CD8-positive, alpha-beta memory T cell (primary cell): ENCODE data around the gene LYRM7. TPM values are rescaled to one million over a fixed set of nuclear protein-coding genes. Genes with fewer than 3 reads are reported as not detected.
A peak's percentile ranks its signal among the peaks of the same experiment; 100 is the strongest.

Experiments
- CTCF ChIA-PET: fragments of 350-600 bp; sonication (Branson Sonifier 250); formaldehyde crosslinking; loops from one replicate; lab custom pipeline; 2021; ENCODE audit warnings: antibody characterized with exemption; lab: Charles Lee
- POLR2A ChIA-PET: fragments of 350-600 bp; sonication (Branson Sonifier 250); formaldehyde crosslinking; loops from one replicate; lab custom pipeline; 2021; ENCODE audit warnings: antibody characterized with exemption; lab: Charles Lee
- DNase-seq, 5 donors: peaks; one replicate each; pipeline versions ENCODE4 v3.0.0 to v3.0.0-alpha.2; 2020 to 2022; ENCODE audit warnings: mixed read lengths in 1 of 5
- H3K27ac ChIP-seq: one replicate; pipeline ENCODE4 v1.7.0; 2013; ENCODE audit warnings: low read depth, mild to moderate bottlenecking, low read length, moderate library complexity
- H3K27me3 ChIP-seq: 2 replicates; pipeline ENCODE4 v1.7.0; 2013; ENCODE audit warnings: low read length, mild to moderate bottlenecking; ENCODE audit not compliant: insufficient read depth, poor library complexity, severe bottlenecking
- H3K36me3 ChIP-seq: 2 replicates; pipeline ENCODE4 v1.7.0; 2013; ENCODE audit warnings: mild to moderate bottlenecking, low read length, moderate library complexity; ENCODE audit not compliant: insufficient read depth
- H3K4me1 ChIP-seq: 2 replicates; pipeline ENCODE4 v1.7.0; 2013; ENCODE audit warnings: mild to moderate bottlenecking, low read length, moderate library complexity; ENCODE audit not compliant: insufficient read depth
- H3K4me3 ChIP-seq: 2 replicates; pipeline ENCODE4 v1.7.0; 2013; ENCODE audit warnings: mild to moderate bottlenecking, low read length
- H3K9me3 ChIP-seq: 2 replicates; pipeline ENCODE4 v1.7.0; 2013; ENCODE audit warnings: mild to moderate bottlenecking, low read length
- H3K27ac Mint-ChIP-seq, 8 donors: one replicate each; pipeline ENCODE4 v1.8.0; 2020 to 2021; ENCODE audit warnings: mixed read lengths in 8 of 8, mild to moderate bottlenecking in 6 of 8, inconsistent platforms in 3 of 8, moderate library complexity in 3 of 8
- H3K27me3 Mint-ChIP-seq, 2 donors: one replicate each; pipeline ENCODE4 v1.8.0; 2020 to 2021; ENCODE audit warnings: mixed read lengths in 2 of 2, mild to moderate bottlenecking in 1 of 2, moderate library complexity in 1 of 2
- H3K36me3 Mint-ChIP-seq, 3 donors: one replicate each; pipeline ENCODE4 v1.8.0; 2020 to 2021; ENCODE audit warnings: mixed read lengths in 3 of 3, inconsistent platforms in 1 of 3, mild to moderate bottlenecking in 1 of 3
- H3K4me1 Mint-ChIP-seq, 3 donors: one replicate each; pipeline ENCODE4 v1.8.0; 2020 to 2021; ENCODE audit warnings: mixed read lengths in 3 of 3, inconsistent platforms in 1 of 3, mild to moderate bottlenecking in 1 of 3
- H3K4me3 Mint-ChIP-seq, 7 donors: one replicate each; pipeline ENCODE4 v1.8.0; 2020 to 2021; ENCODE audit warnings: mixed read lengths in 7 of 7, mild to moderate bottlenecking in 6 of 7, moderate library complexity in 4 of 7, inconsistent platforms in 2 of 7
- H3K9me3 Mint-ChIP-seq, 5 donors: one replicate each; pipeline ENCODE4 v1.8.0; 2020 to 2022; ENCODE audit warnings: mixed read lengths in 5 of 5, mild to moderate bottlenecking in 3 of 5, moderate library complexity in 2 of 5, inconsistent platforms in 1 of 5
- polyA plus RNA-seq: library from polyadenylated mRNA; unstranded; fragments of 300-500 nt; fragmentation: Illumina TruSeq; gene quantifications from one replicate; pipeline ENCODE4 v1.2.3, GENCODE V29; 2021
- total RNA-seq, 2 experiments: library from RNA; stranded (reverse); gene quantifications; one replicate each; pipeline ENCODE4 v1.2.3, GENCODE V29; 2021

Gene LYRM7
- total and polyA plus RNA-seq, 3 experiments from 2014 or later: 9.0 to 24.1 (median 22.7) TPM

DNA sequence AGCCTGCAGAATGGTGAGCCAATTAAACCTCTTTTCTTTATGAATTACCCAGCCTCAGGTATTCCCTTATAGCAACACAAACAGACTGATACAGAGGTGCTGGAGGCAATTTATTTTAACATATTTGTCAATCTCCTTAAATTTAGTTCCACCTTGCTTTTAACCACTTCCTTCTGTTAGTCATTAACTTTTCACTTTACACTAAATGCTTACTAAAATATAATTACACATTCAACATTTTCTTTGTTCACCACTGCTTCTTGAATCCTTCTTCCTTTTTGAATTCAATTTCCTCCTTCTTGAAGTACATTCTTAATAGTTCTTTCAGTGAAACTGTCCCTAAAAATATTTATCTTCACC, 39.4 kb downstream of the LYRM7 start:
- H3K9me3 ChIP-seq: no peaks in the 10 kb centered on the region
- Mint-ChIP-seq H3K4me3 (peak overlapping the region; percentile 41 to 85 (median 80)), H3K27me3 (peaks cover 0 to 1% of the 10 kb centered on the region in 2 donors), H3K4me1 (peaks cover 52 to 74% (median 66%) of the 10 kb centered on the region in 3 donors), H3K27ac (peak overlapping the region; percentile 82 to 99 (median 96)), H3K36me3 (peaks cover 0 to 4% (median 2%) of the 10 kb centered on the region in 3 donors), H3K9me3 (peaks cover 0 to 3% (median 0%) of the 10 kb centered on the region in 5 donors)
- POLR2A ChIA-PET: interaction anchor here (0.5 to 1.7 kb wide), 5 partner anchors 43 to 54 kb away, joined by 3 to 12 read pairs (median 3); partner anchors contain the start of genes CDC42SE2 and HINT1
- H3K4me3 ChIP-seq: peak overlapping the region; percentile 33
- H3K27ac ChIP-seq: peak overlapping the region; percentile 52
- CTCF ChIA-PET: interaction anchor here (1.4 to 1.7 kb wide), 2 partner anchors 9 to 43 kb away, joined by 3 to 14 read pairs; no protein-coding TSS in a partner anchor
- H3K4me1 ChIP-seq: peaks cover 55% of the 10 kb centered on the region
- no peak for DNase-seq
- no peaks in the 10 kb centered on the region for H3K27me3 ChIP-seq
- H3K36me3 ChIP-seq: no peaks in the 10 kb centered on the region

- Histone ChIP-seq H3K27me3 (no peaks in the 10 kb centered on the region), H3K9me3 (no peaks in the 10 kb centered on the region), H3K27ac (no peak overlapping the region), H3K4me3 (no peak overlapping the region), H3K4me1 (peaks cover 53% of the 10 kb centered on the region), H3K36me3 (no peaks in the 10 kb centered on the region)
- CTCF ChIA-PET: interaction anchor here (0.9 to 3.1 kb wide), 2 partner anchors 40 to 171 kb away, joined by 3 to 9 read pairs; no protein-coding TSS in a partner anchor
- no peak for DNase-seq
- Mint-ChIP-seq H3K9me3 (no peaks in the 10 kb centered on the region), H3K27me3 (peaks cover 0 to 2% of the 10 kb centered on the region in 2 donors), H3K36me3 (peaks cover 0 to 4% (median 2%) of the 10 kb centered on the region in 3 donors), H3K4me3 (no peak overlapping the region), H3K4me1 (peaks cover 46 to 84% (median 64%) of the 10 kb centered on the region in 3 donors), H3K27ac (peak overlapping the region in 6 of 8 donors; percentile 23 to 99 (median 28))
- POLR2A ChIA-PET: interaction anchor here (1.1 kb wide), 1 partner anchor 10 kb away, joined by 3 read pairs; no protein-coding TSS in a partner anchor
Measured at GRCh38 chr5:131211669-131212068, 40.9 kb downstream of the LYRM7 start.

- peaks cover 49% of the 10 kb centered on the region for H3K4me1 ChIP-seq
- peak overlapping the region in 3 of 7 donors; percentile 8 to 43 (median 33) for H3K4me3 Mint-ChIP-seq
- H3K9me3 Mint-ChIP-seq: no peaks in the 10 kb centered on the region
- CTCF ChIA-PET: interaction anchor here (0.9 to 3.1 kb wide), 3 partner anchors 9 to 170 kb away, joined by 3 to 9 read pairs (median 3); no protein-coding TSS in a partner anchor
- H3K36me3 ChIP-seq: no peaks in the 10 kb centered on the region
- H3K36me3 Mint-ChIP-seq: peaks cover 0 to 4% (median 2%) of the 10 kb centered on the region in 3 donors
- POLR2A ChIA-PET: interaction anchor here (1.1 kb wide), 1 partner anchor 9 kb away, joined by 3 read pairs; no protein-coding TSS in a partner anchor
- H3K27me3 ChIP-seq: no peaks in the 10 kb centered on the region
- no peak overlapping the region for H3K4me3 ChIP-seq
- H3K27ac ChIP-seq: no peak overlapping the region
- peak overlapping the region; percentile 4 to 90 (median 57) for H3K27ac Mint-ChIP-seq
- no peaks in the 10 kb centered on the region for H3K9me3 ChIP-seq
- peaks cover 0 to 2% of the 10 kb centered on the region in 2 donors for H3K27me3 Mint-ChIP-seq
- peaks cover 43 to 83% (median 55%) of the 10 kb centered on the region in 3 donors for H3K4me1 Mint-ChIP-seq
- DNase-seq: no peak
Measured at GRCh38 chr5:131212471-131213021, 41.8 kb downstream of the LYRM7 start.

GRCh38 chr5:131214609-131215227, 44.0 kb downstream of the LYRM7 start:
- CTCF ChIA-PET: interaction anchor here (0.7 to 3.1 kb wide), 6 partner anchors 9 to 222 kb away, joined by 3 to 9 read pairs (median 4); partner anchors contain the start of gene CDC42SE2
- DNase-seq: no peak
- POLR2A ChIA-PET: interaction anchor here (0.9 kb wide), 1 partner anchor 38 kb away, joined by 3 read pairs; no protein-coding TSS in a partner anchor
- H3K27me3 Mint-ChIP-seq: peaks cover 0 to 1% of the 10 kb centered on the region in 2 donors
- no peak overlapping the region for H3K4me3 Mint-ChIP-seq
- no peak overlapping the region for H3K27ac ChIP-seq
- H3K36me3 ChIP-seq: no peaks in the 10 kb centered on the region
- no peaks in the 10 kb centered on the region for H3K9me3 Mint-ChIP-seq
- peaks cover 0 to 8% (median 2%) of the 10 kb centered on the region in 3 donors for H3K36me3 Mint-ChIP-seq
- H3K27me3 ChIP-seq: no peaks in the 10 kb centered on the region
- peaks cover 33% of the 10 kb centered on the region for H3K4me1 ChIP-seq
- no peak overlapping the region for H3K27ac Mint-ChIP-seq
- peaks cover 35 to 79% (median 55%) of the 10 kb centered on the region in 3 donors for H3K4me1 Mint-ChIP-seq
- H3K4me3 ChIP-seq: no peak overlapping the region
- H3K9me3 ChIP-seq: no peaks in the 10 kb centered on the region

- H3K4me1 ChIP-seq: peaks cover 10% of the 10 kb centered on the region
- Mint-ChIP-seq H3K4me3 (no peak overlapping the region), H3K9me3 (no peaks in the 10 kb centered on the region), H3K4me1 (peaks cover 15 to 52% (median 29%) of the 10 kb centered on the region in 3 donors), H3K27me3 (peaks cover 0 to 1% of the 10 kb centered on the region in 2 donors), H3K36me3 (peaks cover 0 to 8% (median 1%) of the 10 kb centered on the region in 3 donors), H3K27ac (no peak overlapping the region)
- no peak for DNase-seq
- H3K4me3 ChIP-seq: no peak overlapping the region
- no peaks in the 10 kb centered on the region for H3K27me3 ChIP-seq
- H3K36me3 ChIP-seq: no peaks in the 10 kb centered on the region
- CTCF ChIA-PET: no interaction called here
- POLR2A ChIA-PET: interaction anchor here (0.7 kb wide), 1 partner anchor 135 kb away, joined by 10 read pairs; no protein-coding TSS in a partner anchor
- H3K9me3 ChIP-seq: no peaks in the 10 kb centered on the region
- no peak overlapping the region for H3K27ac ChIP-seq
Measured at GRCh38 chr5:131217791-131218190, 47.0 kb downstream of the LYRM7 start.

GRCh38 chr5:131218392-131218791, 47.6 kb downstream of the LYRM7 start:
- no peaks in the 10 kb centered on the region for H3K36me3 ChIP-seq
- Mint-ChIP-seq H3K27ac (no peak overlapping the region), H3K4me3 (no peak overlapping the region), H3K9me3 (no peaks in the 10 kb centered on the region), H3K36me3 (peaks cover 0 to 8% (median 1%) of the 10 kb centered on the region in 3 donors), H3K27me3 (peaks cover 0 to 1% of the 10 kb centered on the region in 2 donors), H3K4me1 (peaks cover 15 to 52% (median 28%) of the 10 kb centered on the region in 3 donors)
- no peaks in the 10 kb centered on the region for H3K9me3 ChIP-seq
- ChIA-PET POLR2A (interaction anchor here (0.6 kb wide), 1 partner anchor 11 kb away, joined by 11 read pairs; no protein-coding TSS in a partner anchor), CTCF (no interaction called here)
- no peak overlapping the region for H3K4me3 ChIP-seq
- no peak overlapping the region for H3K27ac ChIP-seq
- DNase-seq: no peak
- no peaks in the 10 kb centered on the region for H3K27me3 ChIP-seq
- peaks cover 10% of the 10 kb centered on the region for H3K4me1 ChIP-seq

- no peak overlapping the region for H3K4me3 Mint-ChIP-seq
- H3K9me3 Mint-ChIP-seq: no peaks in the 10 kb centered on the region
- H3K27me3 Mint-ChIP-seq: peaks cover 0 to 1% of the 10 kb centered on the region in 2 donors
- ChIA-PET CTCF (interaction anchor here (0.9 kb wide), 1 partner anchor 16 kb away, joined by 3 read pairs; no protein-coding TSS in a partner anchor), POLR2A (no interaction called here)
- DNase-seq: no peak
- no peaks in the 10 kb centered on the region for H3K9me3 ChIP-seq
- H3K4me1 ChIP-seq: peaks cover 15% of the 10 kb centered on the region
- H3K4me3 ChIP-seq: no peak overlapping the region
- peaks cover 5 to 32% (median 12%) of the 10 kb centered on the region in 3 donors for H3K4me1 Mint-ChIP-seq
- peaks cover 0 to 8% (median 1%) of the 10 kb centered on the region in 3 donors for H3K36me3 Mint-ChIP-seq
- no peaks in the 10 kb centered on the region for H3K36me3 ChIP-seq
- H3K27ac Mint-ChIP-seq: no peak overlapping the region
- no peaks in the 10 kb centered on the region for H3K27me3 ChIP-seq
- H3K27ac ChIP-seq: no peak overlapping the region
Measured at GRCh38 chr5:131220566-131220965, 49.8 kb downstream of the LYRM7 start.
